ENCODE results near the gene KRT6B. TPM values are rescaled to one million over a fixed set of nuclear protein-coding genes. Genes with fewer than 3 reads are reported as not detected.

The KRT6B gene
- total RNA-seq, 6 experiments from 2014 or later, result 0.13 TPM; not detected in 5

DNA sequence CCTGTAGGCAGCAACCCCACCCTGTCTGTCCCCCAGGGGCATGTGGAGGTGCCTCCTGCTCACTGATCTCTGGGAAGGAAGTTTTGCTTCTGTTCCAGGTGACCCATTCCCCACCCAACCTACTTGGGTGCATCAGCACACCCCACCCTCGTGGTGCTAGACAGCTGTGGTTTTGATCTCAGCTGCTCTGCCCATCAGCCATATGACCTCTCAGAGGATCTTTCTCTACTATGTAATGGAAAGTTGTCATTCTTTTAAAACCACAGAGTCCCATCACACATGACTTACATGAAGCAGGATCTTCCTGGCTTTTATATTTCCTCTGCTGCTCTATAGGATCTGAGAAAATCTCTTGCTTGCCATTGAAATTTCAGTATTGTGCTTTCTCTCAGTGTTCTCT lies 32.3 kb downstream of the KRT6B start:
- no peaks in the 10 kb centered on the region for H3K36me3 ChIP-seq
- H3K27ac ChIP-seq, result no peak overlapping the region
- intact Hi-C loops (cut with DNase I), result no loop called here
- H3K4me1 ChIP-seq, result no peaks in the 10 kb centered on the region
- no peak for ATAC-seq
- 29% methylated on average over 1 of the region's 1 CpG for WGBS (ENCODE audit: insufficient coverage, low coverage, low lambda C conversion rate, missing lambda C conversion rate)
- TF ChIP-seq, protein P1, sequence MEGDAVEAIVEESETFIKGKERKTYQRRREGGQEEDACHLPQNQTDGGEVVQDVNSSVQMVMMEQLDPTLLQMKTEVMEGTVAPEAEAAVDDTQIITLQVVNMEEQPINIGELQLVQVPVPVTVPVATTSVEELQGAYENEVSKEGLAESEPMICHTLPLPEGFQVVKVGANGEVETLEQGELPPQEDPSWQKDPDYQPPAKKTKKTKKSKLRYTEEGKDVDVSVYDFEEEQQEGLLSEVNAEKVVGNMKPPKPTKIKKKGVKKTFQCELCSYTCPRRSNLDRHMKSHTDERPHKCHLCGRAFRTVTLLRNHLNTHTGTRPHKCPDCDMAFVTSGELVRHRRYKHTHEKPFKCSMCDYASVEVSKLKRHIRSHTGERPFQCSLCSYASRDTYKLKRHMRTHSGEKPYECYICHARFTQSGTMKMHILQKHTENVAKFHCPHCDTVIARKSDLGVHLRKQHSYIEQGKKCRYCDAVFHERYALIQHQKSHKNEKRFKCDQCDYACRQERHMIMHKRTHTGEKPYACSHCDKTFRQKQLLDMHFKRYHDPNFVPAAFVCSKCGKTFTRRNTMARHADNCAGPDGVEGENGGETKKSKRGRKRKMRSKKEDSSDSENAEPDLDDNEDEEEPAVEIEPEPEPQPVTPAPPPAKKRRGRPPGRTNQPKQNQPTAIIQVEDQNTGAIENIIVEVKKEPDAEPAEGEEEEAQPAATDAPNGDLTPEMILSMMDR (IDR thresholded peaks at IDR 0.05), result no peak
- TF ChIP-seq POLR2A (IDR thresholded peaks at IDR 0.05), result no peak
- H3K4me3 ChIP-seq, result no peak overlapping the region
- H3K27me3 ChIP-seq, result no peaks in the 10 kb centered on the region
- no peak for DNase-seq
- no peaks in the 10 kb centered on the region for H3K9me3 ChIP-seq

DNA sequence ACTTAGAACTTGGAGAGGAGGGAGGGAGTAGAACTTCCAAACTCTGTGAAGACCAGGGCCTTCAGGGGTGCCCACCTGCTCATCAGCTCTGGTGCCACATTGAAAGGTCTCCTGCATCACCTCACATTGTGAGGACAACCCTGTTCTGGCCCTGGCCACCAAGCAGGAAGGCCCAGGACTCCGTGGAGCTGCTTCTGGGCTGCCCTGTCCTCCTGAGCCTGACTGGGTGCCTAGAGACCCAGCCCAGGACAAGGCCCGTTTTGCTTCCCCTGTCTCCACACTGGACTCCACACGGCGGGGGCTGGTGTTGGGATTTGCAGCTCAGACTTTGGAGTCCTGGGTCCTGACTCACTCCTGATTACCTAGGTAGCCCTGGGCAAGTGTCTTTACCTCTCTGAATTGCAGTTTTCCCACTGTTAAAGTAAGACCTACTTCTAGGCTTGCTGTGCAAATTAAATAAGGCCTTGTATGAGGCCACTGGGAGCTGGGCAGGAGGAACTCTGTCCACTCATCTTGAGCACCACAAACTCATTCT lies 33.3 kb downstream of the KRT6B start:
- intact Hi-C loops (cut with DNase I), result no loop called here
- no CpG with 5 or more reads among the region's 4 CpGs for WGBS (ENCODE audit: insufficient coverage, low coverage, low lambda C conversion rate, missing lambda C conversion rate)
- TF ChIP-seq, protein P1 (IDR thresholded peaks at IDR 0.05), result no peak
- no peak for TF ChIP-seq POLR2A (IDR thresholded peaks at IDR 0.05)
- ATAC-seq, result no peak
- H3K4me1 ChIP-seq, result no peaks in the 10 kb centered on the region
- no peaks in the 10 kb centered on the region for H3K9me3 ChIP-seq
- DNase-seq, result no peak
- no peaks in the 10 kb centered on the region for H3K27me3 ChIP-seq
- H3K27ac ChIP-seq, result no peak overlapping the region
- H3K36me3 ChIP-seq, result no peaks in the 10 kb centered on the region
- no peak overlapping the region for H3K4me3 ChIP-seq

DNA sequence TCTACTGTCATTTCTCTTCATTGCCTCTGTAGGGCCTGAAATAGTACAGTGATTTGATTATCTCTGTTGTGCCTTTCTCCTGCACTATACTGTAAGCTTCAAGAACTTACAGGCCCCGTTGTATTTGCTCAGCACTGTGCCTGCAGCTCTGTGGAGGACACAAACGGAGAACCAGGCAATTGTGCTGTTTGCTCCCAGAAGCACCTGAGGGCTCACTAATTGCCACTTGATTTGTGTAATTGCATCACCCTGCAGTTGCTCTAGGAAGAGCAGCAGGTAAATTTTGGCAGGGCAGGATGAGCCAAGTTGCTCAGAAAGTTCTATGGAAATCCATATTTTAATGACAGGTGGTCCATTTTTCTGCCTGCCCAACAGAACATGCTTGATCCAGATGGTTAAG lies 34.2 kb downstream of the KRT6B start:
- no peaks in the 10 kb centered on the region for H3K36me3 ChIP-seq
- DNase-seq (no peak), ATAC-seq (no peak)
- no peaks in the 10 kb centered on the region for H3K27me3 ChIP-seq
- TF ChIP-seq POLR2A (IDR thresholded peaks at IDR 0.05), result no peak
- TF ChIP-seq, protein P1 (IDR thresholded peaks at IDR 0.05), result no peak
- H3K4me1 ChIP-seq, result no peaks in the 10 kb centered on the region
- H3K27ac ChIP-seq, result no peak overlapping the region
- no peak overlapping the region for H3K4me3 ChIP-seq
- H3K9me3 ChIP-seq, result no peaks in the 10 kb centered on the region
- intact Hi-C loops (cut with DNase I), result no loop called here
- 76% methylated on average over 2 of the region's 2 CpGs for WGBS (ENCODE audit: insufficient coverage, low coverage, low lambda C conversion rate, missing lambda C conversion rate)

DNA sequence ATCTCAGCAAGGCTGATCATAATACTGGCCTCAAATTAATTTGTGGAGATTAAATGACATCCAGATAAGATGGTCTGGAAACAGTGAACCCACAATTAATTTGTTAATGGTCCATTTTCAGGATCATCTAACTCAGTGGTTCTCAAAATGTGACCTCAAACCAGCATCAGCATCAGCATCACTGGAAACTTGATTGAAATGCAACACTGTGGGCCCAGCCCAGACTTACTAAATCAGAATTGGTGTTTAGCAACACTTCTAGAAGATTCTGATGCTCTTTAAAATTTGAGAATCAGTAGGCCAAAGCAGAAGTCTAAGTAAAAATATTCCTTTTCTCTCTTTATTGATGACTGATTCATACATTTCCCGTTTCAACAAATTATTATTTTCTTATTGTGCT lies 35.2 kb downstream of the KRT6B start:
- intact Hi-C loops (cut with DNase I), result no loop called here
- TF ChIP-seq POLR2A (IDR thresholded peaks at IDR 0.05), result no peak
- TF ChIP-seq, protein P1 (IDR thresholded peaks at IDR 0.05), result no peak
- no peak for ATAC-seq
- no peak for DNase-seq
- Histone ChIP-seq H3K27me3 (no peaks in the 10 kb centered on the region), H3K4me3 (no peak overlapping the region), H3K9me3 (no peaks in the 10 kb centered on the region), H3K4me1 (no peaks in the 10 kb centered on the region), H3K36me3 (no peaks in the 10 kb centered on the region), H3K27ac (no peak overlapping the region)
- WGBS (ENCODE audit: insufficient coverage, low coverage, low lambda C conversion rate, missing lambda C conversion rate), result 83% methylated on average over 1 of the region's 1 CpG
